Immature natural killer cell (primary cell): ENCODE measurements around the gene ABCB8. TPM values are rescaled to one million over a fixed set of nuclear protein-coding genes. Genes with fewer than 3 reads are reported as not detected.

Experiments used
- DNase-seq, 3 donors: peaks; one replicate each; pipeline ENCODE4 v3.0.0; 2022; ENCODE audit warnings: mixed read lengths in 1 of 3
- H3K27ac Mint-ChIP-seq, 6 donors: one replicate each; pipeline ENCODE4 v1.8.0; 2020; ENCODE audit warnings: mixed read lengths in 6 of 6, mild to moderate bottlenecking in 5 of 6, inconsistent platforms in 4 of 6, moderate library complexity in 3 of 6
- H3K27me3 Mint-ChIP-seq, 3 donors: one replicate each; pipeline ENCODE4 v1.8.0; 2020 to 2021; ENCODE audit warnings: low read depth in 3 of 3, mild to moderate bottlenecking in 3 of 3, mixed read lengths in 3 of 3, moderate library complexity in 3 of 3, inconsistent platforms in 1 of 3
- H3K36me3 Mint-ChIP-seq, 3 donors: one replicate each; pipeline ENCODE4 v1.8.0; 2020; ENCODE audit warnings: mixed read lengths in 3 of 3, inconsistent platforms in 2 of 3, mild to moderate bottlenecking in 2 of 3
- H3K4me1 Mint-ChIP-seq, 2 donors: one replicate each; pipeline ENCODE4 v1.8.0; 2020; ENCODE audit warnings: inconsistent platforms in 2 of 2, mild to moderate bottlenecking in 2 of 2, mixed read lengths in 2 of 2, moderate library complexity in 1 of 2
- H3K4me3 Mint-ChIP-seq, 5 donors: one replicate each; pipeline ENCODE4 v1.8.0; 2020; ENCODE audit warnings: mild to moderate bottlenecking in 5 of 5, mixed read lengths in 5 of 5, inconsistent platforms in 3 of 5, moderate library complexity in 3 of 5
- H3K9me3 Mint-ChIP-seq, 6 donors: one replicate each; pipeline ENCODE4 v1.8.0; 2020; ENCODE audit warnings: mild to moderate bottlenecking in 6 of 6, mixed read lengths in 6 of 6, inconsistent platforms in 4 of 6, moderate library complexity in 3 of 6
- polyA plus RNA-seq, 3 donors: library from polyadenylated mRNA; unstranded; fragments of 300-500 nt; fragmentation: Illumina TruSeq; gene quantifications; one replicate each; pipeline ENCODE4 v1.2.3, GENCODE V29; 2021

ABCB8 gene
- polyA plus RNA-seq, 3 donors from 2014 or later: 17.6 to 26.5 (median 23.3) TPM

GRCh38 chr7:151012031-151012692 is 16.1 kb upstream of the ABCB8 start:
- H3K4me1 Mint-ChIP-seq: peaks cover 71 to 76% of the 10 kb centered on the region in 2 donors
- H3K4me3 Mint-ChIP-seq: peak overlapping the region; percentile 43 to 76 (median 68)
- DNase-seq: no peak
- H3K36me3 Mint-ChIP-seq: no peaks in the 10 kb centered on the region
- peak overlapping the region; percentile 72 to 98 (median 95) for H3K27ac Mint-ChIP-seq
- peaks cover 0 to 2% (median 0%) of the 10 kb centered on the region in 6 donors for H3K9me3 Mint-ChIP-seq
- H3K27me3 Mint-ChIP-seq: peaks cover 22 to 36% (median 30%) of the 10 kb centered on the region in 3 donors

DNA sequence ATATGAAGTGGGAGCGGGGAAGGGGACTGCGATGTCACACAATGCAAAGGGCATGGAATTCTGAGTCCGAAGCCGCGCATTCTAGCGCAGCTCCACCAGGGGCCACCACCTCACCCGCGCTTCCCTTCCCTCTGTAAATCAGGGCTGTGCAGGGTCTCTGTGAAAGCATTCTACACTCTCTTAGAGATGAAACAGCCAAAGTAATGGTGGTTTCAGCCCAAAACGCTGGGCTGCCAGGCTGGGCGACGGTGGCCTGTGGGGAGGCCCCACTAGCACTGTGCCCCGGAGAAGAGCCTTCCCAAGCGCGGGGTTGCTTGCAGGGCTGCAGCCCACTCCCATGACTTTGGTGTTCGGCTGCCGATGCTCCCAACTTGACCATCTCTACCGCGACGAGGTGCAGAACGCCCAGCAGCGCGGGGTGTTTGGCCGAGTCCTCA is 15.3 kb upstream of the ABCB8 start:
- Mint-ChIP-seq H3K27me3 (peaks cover 24 to 36% (median 32%) of the 10 kb centered on the region in 3 donors), H3K4me3 (peak overlapping the region; percentile 58 to 88 (median 68)), H3K36me3 (no peaks in the 10 kb centered on the region), H3K27ac (peak overlapping the region; percentile 72 to 98 (median 95)), H3K9me3 (peaks cover 0 to 2% (median 0%) of the 10 kb centered on the region in 6 donors), H3K4me1 (peaks cover 71 to 76% of the 10 kb centered on the region in 2 donors)
- peak in 1 of 3 donors; percentile 39 for DNase-seq

DNA sequence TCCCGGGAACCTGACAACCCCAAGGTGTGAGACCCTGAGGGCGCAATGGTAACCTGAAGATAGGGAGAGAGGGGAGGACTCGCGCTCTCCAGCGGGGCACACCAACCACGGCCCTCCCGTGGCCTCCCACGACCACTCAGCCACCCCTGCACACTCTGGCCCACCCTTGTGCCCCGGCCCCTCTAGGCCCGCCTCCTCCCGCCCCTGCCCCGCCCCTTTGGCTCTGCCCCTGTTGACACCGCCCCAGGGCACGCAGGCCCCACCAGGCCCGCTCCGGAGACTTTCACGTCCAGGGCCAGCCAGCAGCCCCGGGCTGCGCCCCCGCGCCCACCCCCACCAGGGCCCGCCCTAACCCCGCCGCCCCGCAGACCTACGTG is 14.9 kb upstream of the ABCB8 start:
- H3K36me3 Mint-ChIP-seq: no peaks in the 10 kb centered on the region
- H3K27ac Mint-ChIP-seq: peak overlapping the region in 5 of 6 donors; percentile 93 to 99 (median 96)
- no peak for DNase-seq
- H3K27me3 Mint-ChIP-seq: peaks cover 24 to 38% (median 33%) of the 10 kb centered on the region in 3 donors
- H3K9me3 Mint-ChIP-seq: peaks cover 0 to 2% (median 0%) of the 10 kb centered on the region in 6 donors
- H3K4me3 Mint-ChIP-seq: peak overlapping the region in 4 of 5 donors; percentile 86 to 92 (median 89)
- H3K4me1 Mint-ChIP-seq: peaks cover 71 to 76% of the 10 kb centered on the region in 2 donors

- Mint-ChIP-seq H3K27me3 (peaks cover 24 to 39% (median 33%) of the 10 kb centered on the region in 3 donors), H3K9me3 (peaks cover 0 to 2% (median 0%) of the 10 kb centered on the region in 6 donors), H3K27ac (peak overlapping the region; percentile 64 to 99 (median 96)), H3K36me3 (no peaks in the 10 kb centered on the region), H3K4me1 (peaks cover 71 to 74% of the 10 kb centered on the region in 2 donors), H3K4me3 (peak overlapping the region; percentile 86 to 92 (median 88))
- peak; percentile 94 to 96 (median 94) for DNase-seq
These were observed 14.3 kb upstream of the ABCB8 start for GRCh38 chr7:151013733-151014497.

- H3K36me3 Mint-ChIP-seq: no peaks in the 10 kb centered on the region
- peak overlapping the region in 5 of 6 donors; percentile 77 to 99 (median 96) for H3K27ac Mint-ChIP-seq
- peaks cover 72 to 79% of the 10 kb centered on the region in 2 donors for H3K4me1 Mint-ChIP-seq
- no peak for DNase-seq
- peaks cover 30 to 43% (median 36%) of the 10 kb centered on the region in 3 donors for H3K27me3 Mint-ChIP-seq
- peaks cover 0 to 2% (median 0%) of the 10 kb centered on the region in 6 donors for H3K9me3 Mint-ChIP-seq
- H3K4me3 Mint-ChIP-seq: peak overlapping the region; percentile 62 to 92 (median 86)
These were observed 13.3 kb upstream of the ABCB8 start for GRCh38 chr7:151014950-151015349.

DNA sequence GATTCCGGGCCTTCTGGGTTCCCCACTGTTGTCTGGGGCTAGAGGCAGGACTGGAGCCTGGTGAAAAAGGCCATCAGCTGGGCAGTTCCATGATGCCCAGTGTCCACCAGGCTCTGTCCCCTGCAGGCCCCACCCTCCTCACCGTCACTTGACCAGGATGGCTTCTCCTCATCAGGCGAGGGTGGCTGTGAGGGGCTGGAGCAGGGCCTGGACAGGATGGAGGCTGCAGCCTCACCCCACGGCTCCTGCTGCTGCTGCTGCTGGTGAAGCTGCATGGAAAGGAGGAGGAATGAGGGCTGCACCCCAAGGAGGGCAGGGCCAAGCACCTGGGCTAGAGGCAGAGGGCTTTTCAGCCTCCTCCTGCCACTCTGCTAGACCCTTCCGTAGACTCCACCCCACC is 12.3 kb upstream of the ABCB8 start:
- Mint-ChIP-seq H3K27ac (peak overlapping the region in 4 of 6 donors; percentile 63 to 99 (median 84)), H3K9me3 (peaks cover 0 to 2% (median 0%) of the 10 kb centered on the region in 6 donors), H3K4me3 (no peak overlapping the region), H3K4me1 (peaks cover 62 to 69% of the 10 kb centered on the region in 2 donors), H3K36me3 (no peaks in the 10 kb centered on the region), H3K27me3 (peaks cover 30 to 42% (median 33%) of the 10 kb centered on the region in 3 donors)
- no peak for DNase-seq

- Mint-ChIP-seq H3K36me3 (no peaks in the 10 kb centered on the region), H3K4me1 (peaks cover 58 to 64% of the 10 kb centered on the region in 2 donors), H3K9me3 (peaks cover 0 to 2% (median 0%) of the 10 kb centered on the region in 6 donors), H3K4me3 (no peak overlapping the region), H3K27ac (peak overlapping the region in 4 of 6 donors; percentile 63 to 96 (median 76)), H3K27me3 (peaks cover 30 to 39% (median 33%) of the 10 kb centered on the region in 3 donors)
- DNase-seq: no peak
These were observed 11.7 kb upstream of the ABCB8 start for GRCh38 chr7:151016505-151016904.

DNA sequence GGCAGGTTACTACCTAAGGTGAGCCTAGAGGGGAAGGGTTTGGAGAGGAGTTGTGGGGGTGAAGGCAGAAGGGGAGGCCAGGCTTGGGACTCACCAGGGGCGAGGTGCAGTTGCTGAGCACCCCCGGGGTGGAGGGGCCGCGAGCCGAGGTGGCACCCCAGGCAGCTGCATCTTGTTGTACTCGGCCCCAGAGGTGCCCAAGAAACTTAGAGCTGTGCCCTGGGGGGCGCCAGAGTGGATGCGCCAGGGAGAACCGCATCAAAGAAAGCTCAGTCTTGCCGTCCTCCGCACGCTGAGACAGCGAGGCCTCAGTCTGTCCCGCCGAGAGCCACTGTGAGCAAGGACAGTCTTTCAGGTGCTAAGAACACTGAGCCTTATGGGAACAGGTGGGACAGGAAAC is 11.3 kb upstream of the ABCB8 start:
- H3K36me3 Mint-ChIP-seq: no peaks in the 10 kb centered on the region
- peak overlapping the region in 1 of 5 donors; percentile 84 for H3K4me3 Mint-ChIP-seq
- peaks cover 0 to 2% (median 0%) of the 10 kb centered on the region in 6 donors for H3K9me3 Mint-ChIP-seq
- H3K4me1 Mint-ChIP-seq: peaks cover 54 to 60% of the 10 kb centered on the region in 2 donors
- DNase-seq: no peak
- H3K27ac Mint-ChIP-seq: peak overlapping the region in 5 of 6 donors; percentile 11 to 96 (median 53)
- H3K27me3 Mint-ChIP-seq: peaks cover 30 to 38% (median 34%) of the 10 kb centered on the region in 3 donors

DNA sequence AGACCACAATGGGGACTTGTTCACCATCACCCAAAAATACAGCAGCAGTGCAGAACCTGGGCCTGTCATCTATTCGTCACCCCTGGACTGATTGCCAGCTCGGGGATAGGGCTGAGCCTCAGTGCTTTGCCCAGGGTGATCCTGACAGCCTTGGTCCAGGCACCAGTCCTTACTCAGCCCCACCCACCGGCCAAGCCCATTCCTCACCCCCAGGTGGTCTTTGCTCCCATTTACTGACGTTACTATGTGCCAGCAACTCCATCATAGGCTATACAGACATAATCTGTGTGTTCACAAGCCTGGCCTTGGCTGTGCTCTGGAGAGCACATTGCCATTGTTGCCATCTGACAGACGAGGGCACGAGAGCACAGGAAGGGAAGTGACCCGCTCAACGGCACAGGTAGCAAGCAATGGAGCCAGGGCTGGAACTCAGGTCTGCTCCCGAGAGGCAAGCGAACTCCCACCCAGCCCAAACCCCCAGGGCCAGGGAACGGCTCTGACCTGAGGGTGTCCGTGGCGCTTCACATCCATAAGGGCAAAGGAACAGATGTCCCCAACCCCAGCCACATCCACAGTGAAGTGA is 10.8 kb upstream of the ABCB8 start:
- Mint-ChIP-seq H3K36me3 (no peaks in the 10 kb centered on the region), H3K4me3 (peak overlapping the region; percentile 71 to 85 (median 84)), H3K27ac (peak overlapping the region in 5 of 6 donors; percentile 39 to 86 (median 82)), H3K4me1 (peaks cover 49 to 54% of the 10 kb centered on the region in 2 donors), H3K9me3 (peaks cover 0 to 2% (median 0%) of the 10 kb centered on the region in 6 donors), H3K27me3 (peaks cover 30 to 36% (median 33%) of the 10 kb centered on the region in 3 donors)
- DNase-seq: no peak

DNA sequence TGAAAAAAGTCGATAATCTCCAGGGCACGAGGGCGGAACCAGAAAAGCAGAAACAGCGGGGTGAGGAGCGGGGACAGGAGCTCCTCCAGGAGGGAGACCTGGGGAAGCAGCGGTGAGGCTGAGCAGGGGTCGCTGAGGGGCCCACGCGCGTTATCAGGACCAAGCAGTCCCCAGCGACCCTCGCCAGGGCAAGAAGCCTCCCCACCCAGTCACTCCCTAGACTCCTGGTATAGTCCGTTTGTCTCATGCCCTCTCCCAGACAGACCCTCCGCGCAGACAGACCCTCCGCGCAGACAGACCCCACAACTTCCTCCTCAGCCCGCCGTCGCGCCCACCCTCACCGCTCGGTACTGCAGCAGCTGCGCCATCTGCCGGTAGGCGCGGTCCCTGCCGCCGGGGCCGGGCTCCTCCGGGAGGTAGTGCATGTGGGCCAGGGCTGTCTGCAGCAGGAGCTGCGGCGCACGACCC is 10.3 kb upstream of the ABCB8 start:
- Mint-ChIP-seq H3K9me3 (peaks cover 0 to 2% (median 0%) of the 10 kb centered on the region in 6 donors), H3K4me1 (peaks cover 43 to 49% of the 10 kb centered on the region in 2 donors), H3K4me3 (peak overlapping the region; percentile 71 to 85 (median 84)), H3K36me3 (no peaks in the 10 kb centered on the region), H3K27ac (peak overlapping the region in 5 of 6 donors; percentile 39 to 86 (median 82)), H3K27me3 (peaks cover 27 to 36% (median 28%) of the 10 kb centered on the region in 3 donors)
- peak; percentile 74 to 76 (median 76) for DNase-seq

- no peaks in the 10 kb centered on the region for H3K36me3 Mint-ChIP-seq
- H3K4me3 Mint-ChIP-seq: peak overlapping the region; percentile 74 to 85 (median 84)
- peak overlapping the region in 5 of 6 donors; percentile 39 to 86 (median 82) for H3K27ac Mint-ChIP-seq
- peaks cover 23 to 33% (median 27%) of the 10 kb centered on the region in 3 donors for H3K27me3 Mint-ChIP-seq
- peaks cover 40 to 47% of the 10 kb centered on the region in 2 donors for H3K4me1 Mint-ChIP-seq
- peaks cover 0 to 1% (median 0%) of the 10 kb centered on the region in 6 donors for H3K9me3 Mint-ChIP-seq
- DNase-seq: peak in 2 of 3 donors; percentile 50 to 52
These were observed 9.7 kb upstream of the ABCB8 start for GRCh38 chr7:151018421-151019129.

DNA sequence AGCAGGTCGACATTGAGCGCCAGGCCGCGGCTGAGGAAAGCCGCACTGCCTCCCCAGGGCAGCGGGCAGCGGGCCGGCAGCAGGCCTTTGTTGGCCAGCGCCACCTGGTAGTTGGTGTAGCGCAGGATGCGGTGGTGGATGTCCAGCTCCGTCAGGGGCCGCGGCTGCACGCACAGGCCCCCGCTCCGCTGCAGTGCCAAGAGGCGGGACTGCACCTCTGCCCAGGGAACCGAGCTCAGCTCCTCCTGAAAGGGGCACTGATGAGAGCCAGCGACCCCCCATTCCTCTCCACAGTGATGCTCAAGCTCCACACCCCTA is 9.2 kb upstream of the ABCB8 start:
- peaks cover 17 to 28% (median 23%) of the 10 kb centered on the region in 3 donors for H3K27me3 Mint-ChIP-seq
- H3K36me3 Mint-ChIP-seq: no peaks in the 10 kb centered on the region
- DNase-seq: no peak
- no peaks in the 10 kb centered on the region for H3K9me3 Mint-ChIP-seq
- H3K27ac Mint-ChIP-seq: peak overlapping the region in 1 of 6 donors; percentile 5
- peaks cover 35 to 42% of the 10 kb centered on the region in 2 donors for H3K4me1 Mint-ChIP-seq
- H3K4me3 Mint-ChIP-seq: peak overlapping the region; percentile 74 to 84 (median 76)
